Muscle of leg (tissue), 11 donors: Measurements from ENCODE around the gene ELOB. TPM values are rescaled to one million over a fixed set of nuclear protein-coding genes. Genes with fewer than 3 reads are reported as not detected.
"Not testable (repeated sequence)": the region's sequence is repeated elsewhere in the genome, so short reads cannot be mapped to it uniquely, and the experiment has no call there.

Source experiments
- DNase-seq: peaks from one replicate; pipeline ENCODE4 v3.0.0; 2013
- H3K27ac ChIP-seq: one replicate; pipeline ENCODE4 v1.5.1; 2013; ENCODE audit warnings: mild to moderate bottlenecking, low read length, control low read depth
- H3K27me3 ChIP-seq: one replicate; pipeline ENCODE4 v1.6.1; 2013; ENCODE audit warnings: low read length; ENCODE audit not compliant: control insufficient read depth, insufficient read depth
- H3K36me3 ChIP-seq: one replicate; pipeline ENCODE4 v1.6.1; 2013; ENCODE audit warnings: low read length; ENCODE audit not compliant: control insufficient read depth, insufficient read depth
- H3K4me1 ChIP-seq: one replicate; pipeline ENCODE4 v1.6.1; 2013; ENCODE audit warnings: low read length; ENCODE audit not compliant: control insufficient read depth, insufficient read depth
- H3K4me3 ChIP-seq: one replicate; pipeline ENCODE4 v1.5.1; 2013; ENCODE audit warnings: low read length, control low read depth
- H3K9me3 ChIP-seq: replicated peaks from 2 replicates; pipeline ENCODE4 v1.6.1; 2013; ENCODE audit warnings: low read depth, low read length; ENCODE audit not compliant: control insufficient read depth
- WGBS: methylation state at CpG from one replicate; pipeline ENCODE4 v1.1.5; 2013; ENCODE audit warnings: missing lambda C conversion rate; ENCODE audit not compliant: insufficient coverage; 5-methylcytosine and 5-hydroxymethylcytosine counted together
- polyA plus RNA-seq, 8 donors: library from polyadenylated mRNA; unstranded; fragments of 120-200 nt; gene quantifications; one replicate each; pipeline versions ENCODE4 v1.2.1 to v1.2.3, GENCODE V29; 2013; ENCODE audit warnings: inconsistent platforms in 1 of 8, low replicate concordance in 1 of 8; ENCODE audit not compliant: insufficient read length in 8 of 8, insufficient read depth in 1 of 8
- total RNA-seq: library from RNA; stranded (reverse); fragments of 120-200 nt; gene quantifications from one replicate; pipeline ENCODE4 v1.2.4, GENCODE V29; 2013

ELOB gene
- total and polyA plus RNA-seq, 9 donors: 162 to 228 (median 193) TPM

- peak; percentile 0 for DNase-seq
- Histone ChIP-seq H3K4me3 (no peak overlapping the region), H3K27ac (no peak overlapping the region), H3K4me1 (peaks cover 5% of the 10 kb centered on the region), H3K36me3 (no peaks in the 10 kb centered on the region), H3K9me3 (no peaks in the 10 kb centered on the region), H3K27me3 (peaks cover 4% of the 10 kb centered on the region)
- 92% methylated on average over 5 of the region's 7 CpGs for WGBS
Measured at GRCh38 chr16:2724088-2724676, 52.9 kb downstream of the ELOB start.

DNA sequence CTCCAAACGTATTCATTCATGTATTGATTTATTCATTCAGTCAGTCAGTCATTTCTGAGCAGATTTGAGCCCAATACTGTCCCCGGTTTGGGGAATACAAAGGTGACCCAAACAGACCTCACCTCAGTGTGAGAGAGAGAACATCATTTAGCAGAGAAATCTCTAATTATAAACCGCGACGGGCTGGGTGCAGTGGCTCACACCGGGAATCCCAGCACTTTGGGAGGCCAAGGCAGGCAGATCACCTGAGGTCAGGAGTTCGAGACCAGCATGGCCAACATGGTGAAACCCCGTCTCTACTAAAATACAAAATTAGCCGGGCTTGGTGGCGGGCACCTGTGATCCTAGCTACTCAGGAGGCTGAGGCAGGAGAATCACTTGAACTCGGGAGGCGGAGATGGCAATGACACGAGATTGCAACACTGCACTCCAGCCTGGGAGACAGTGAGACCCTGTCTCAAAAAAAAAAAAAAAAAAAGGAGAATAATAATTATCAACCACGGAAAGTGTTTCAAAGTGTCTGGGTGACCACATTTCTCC is 55.4 kb downstream of the ELOB start:
- not testable (repeated sequence) for H3K27ac ChIP-seq, DNase-seq, H3K36me3 ChIP-seq, H3K27me3 ChIP-seq, H3K4me1 ChIP-seq, H3K9me3 ChIP-seq
- WGBS: 18% methylated on average over 6 of the region's 14 CpGs
- H3K4me3 ChIP-seq: peak overlapping the region; percentile 35

Other genes with a start within 250 kb of the ELOB start
- 0.04 TPM for gene CEMP1, start 245.9 kb downstream of the ELOB start, total RNA-seq
- 1 to 10 TPM in 5 of 8 donors, under 1 TPM in 3; 0.20 to 3.2 (median 1.3) TPM for gene CEMP1, start 245.9 kb downstream of the ELOB start, polyA plus RNA-seq
- 14.9 TPM for gene PDPK1, start 239.3 kb downstream of the ELOB start, total RNA-seq
- gene PDPK1, start 239.3 kb downstream of the ELOB start, polyA plus RNA-seq: 10 to 100 TPM; 16.8 to 37.3 (median 28.5) TPM
- 15.6 TPM for gene KCTD5, start 94.8 kb downstream of the ELOB start, total RNA-seq
- gene KCTD5, start 94.8 kb downstream of the ELOB start, polyA plus RNA-seq: 10 to 100 TPM; 20.7 to 27.1 (median 23.2) TPM
- gene PRSS27, start 57.1 kb downstream of the ELOB start, total RNA-seq: 0.75 TPM
- 1 to 10 TPM in 7 of 8 donors, under 1 TPM in 1; 0.92 to 1.8 (median 1.6) TPM for gene PRSS27, start 57.1 kb downstream of the ELOB start, polyA plus RNA-seq
- 103 TPM for gene SRRM2, start 24.6 kb downstream of the ELOB start, total RNA-seq
- gene SRRM2, start 24.6 kb downstream of the ELOB start, polyA plus RNA-seq: 100 to 1,000 TPM; 377 to 610 (median 519) TPM
- gene PRSS33, start 10.3 kb upstream of the ELOB start, total RNA-seq: not detected
- gene PRSS33, start 10.3 kb upstream of the ELOB start, polyA plus RNA-seq: not detected
- gene PRSS41, start 21.2 kb upstream of the ELOB start, total RNA-seq: not detected
- not detected for gene PRSS41, start 21.2 kb upstream of the ELOB start, polyA plus RNA-seq
- gene PRSS21, start 40.0 kb upstream of the ELOB start, total RNA-seq: not detected
- gene PRSS21, start 40.0 kb upstream of the ELOB start, polyA plus RNA-seq: under 1 TPM in 2 of 8 donors, not detected in 6; 0.20 to 0.30 TPM
- 0.49 TPM for gene ZG16B, start 53.0 kb upstream of the ELOB start, total RNA-seq
- gene ZG16B, start 53.0 kb upstream of the ELOB start, polyA plus RNA-seq: under 1 TPM in 7 of 8 donors, not detected in 1; 0.28 to 0.61 (median 0.38) TPM
- not detected for gene PRSS22, start 80.9 kb upstream of the ELOB start, total RNA-seq
- gene PRSS22, start 80.9 kb upstream of the ELOB start, polyA plus RNA-seq: under 1 TPM in 2 of 8 donors, not detected in 6; 0.94 TPM
- 22.0 TPM for gene FLYWCH2, start 105.9 kb upstream of the ELOB start, total RNA-seq
- 10 to 100 TPM; 13.8 to 23.3 (median 21.4) TPM for gene FLYWCH2, start 105.9 kb upstream of the ELOB start, polyA plus RNA-seq
- 7.8 TPM for gene FLYWCH1, start 134.7 kb upstream of the ELOB start, total RNA-seq
- 10 to 100 TPM; 13.9 to 28.5 (median 17.7) TPM for gene FLYWCH1, start 134.7 kb upstream of the ELOB start, polyA plus RNA-seq
- 5.6 TPM for gene KREMEN2, start 187.0 kb upstream of the ELOB start, total RNA-seq
- 10 to 100 TPM in 3 of 8 donors, 1 to 10 TPM in 5; 3.5 to 22.0 (median 9.1) TPM for gene KREMEN2, start 187.0 kb upstream of the ELOB start, polyA plus RNA-seq
- 4.3 TPM for gene PAQR4, start 192.1 kb upstream of the ELOB start, total RNA-seq
- 10 to 100 TPM in 1 of 8 donors, 1 to 10 TPM in 7; 6.0 to 14.4 (median 9.3) TPM for gene PAQR4, start 192.1 kb upstream of the ELOB start, polyA plus RNA-seq
- gene PKMYT1, start 203.2 kb upstream of the ELOB start, total RNA-seq: 3.6 TPM
- gene PKMYT1, start 203.2 kb upstream of the ELOB start, polyA plus RNA-seq: 10 to 100 TPM; 10.4 to 19.4 (median 14.2) TPM
- 0.40 TPM for gene CLDN9, start 235.6 kb upstream of the ELOB start, total RNA-seq
- 1 to 10 TPM in 5 of 8 donors, under 1 TPM in 3; 0.36 to 3.0 (median 1.5) TPM for gene CLDN9, start 235.6 kb upstream of the ELOB start, polyA plus RNA-seq
- gene CLDN6, start 240.9 kb upstream of the ELOB start, total RNA-seq: 0.09 TPM
- gene CLDN6, start 240.9 kb upstream of the ELOB start, polyA plus RNA-seq: 1 to 10 TPM in 2 of 8 donors, under 1 TPM in 5, not detected in 1; 0.16 to 4.6 (median 0.43) TPM
- 39.8 TPM for gene TNFRSF12A, start 243.1 kb upstream of the ELOB start, total RNA-seq
- gene TNFRSF12A, start 243.1 kb upstream of the ELOB start, polyA plus RNA-seq: 10 to 100 TPM; 26.4 to 65.2 (median 42.8) TPM
- gene HCFC1R1, start 246.7 kb upstream of the ELOB start, total RNA-seq: 77.9 TPM
- 100 to 1,000 TPM in 2 of 8 donors, 10 to 100 TPM in 6; 68.0 to 138 (median 91.4) TPM for gene HCFC1R1, start 246.7 kb upstream of the ELOB start, polyA plus RNA-seq
- 15.0 TPM for gene THOC6, start 246.8 kb upstream of the ELOB start, total RNA-seq
- 10 to 100 TPM; 19.6 to 25.5 (median 22.0) TPM for gene THOC6, start 246.8 kb upstream of the ELOB start, polyA plus RNA-seq